GM10847 (cell line): ENCODE results near the gene BSG.

Experiments used
- POLR2A ChIP-seq: IDR thresholded peaks from 2 replicates; pipeline ENCODE4 v1.6.1; 2011; ENCODE audit not compliant: insufficient read length; ENCODE audit errors: extremely low read depth

Gene BSG

DNA sequence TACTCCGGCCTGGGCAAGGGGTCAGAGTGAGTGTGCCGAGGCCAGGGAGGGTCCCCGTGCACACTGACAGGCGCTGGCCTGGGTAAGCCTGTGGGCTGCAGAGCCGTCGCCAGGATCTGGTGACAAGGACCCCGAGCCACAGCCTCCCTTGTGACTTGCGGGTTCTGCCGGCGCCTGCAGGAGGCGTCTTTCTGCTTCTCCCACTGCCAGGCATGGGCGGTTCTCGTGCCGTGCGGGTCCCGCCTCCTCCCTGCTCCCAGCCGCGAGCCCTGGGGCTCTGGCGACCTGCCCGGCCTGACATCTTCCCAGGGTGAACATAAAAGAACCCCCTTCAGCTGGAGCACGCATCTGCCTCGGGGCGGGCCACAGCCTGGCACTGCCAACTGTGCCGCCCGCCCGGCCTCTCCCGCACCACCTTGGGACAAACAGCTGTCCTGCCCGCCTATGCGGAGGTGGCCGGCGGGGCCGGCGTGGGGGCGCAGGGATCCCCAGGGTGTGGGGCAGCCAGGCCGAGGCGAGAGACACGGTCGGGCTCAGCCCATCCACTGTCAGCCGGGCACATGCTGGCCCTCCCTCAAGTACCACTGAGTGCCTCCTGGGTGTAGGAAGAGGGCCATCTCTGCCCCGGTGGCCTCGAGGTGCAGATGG lies 15.8 kb downstream of the BSG start:
- no peak for TF ChIP-seq POLR2A

- TF ChIP-seq POLR2A: no peak
Measured at GRCh38 chr19:588741-589692, 16.6 kb downstream of the BSG start.

GRCh38 chr19:589693-590395 lies 17.4 kb downstream of the BSG start, which contains the start of gene HCN2:
HCN2 (plus strand) TSS chr19:589881; CDS start chr19:589946, 65 bp downstream.
- TF ChIP-seq POLR2A: no peak

DNA sequence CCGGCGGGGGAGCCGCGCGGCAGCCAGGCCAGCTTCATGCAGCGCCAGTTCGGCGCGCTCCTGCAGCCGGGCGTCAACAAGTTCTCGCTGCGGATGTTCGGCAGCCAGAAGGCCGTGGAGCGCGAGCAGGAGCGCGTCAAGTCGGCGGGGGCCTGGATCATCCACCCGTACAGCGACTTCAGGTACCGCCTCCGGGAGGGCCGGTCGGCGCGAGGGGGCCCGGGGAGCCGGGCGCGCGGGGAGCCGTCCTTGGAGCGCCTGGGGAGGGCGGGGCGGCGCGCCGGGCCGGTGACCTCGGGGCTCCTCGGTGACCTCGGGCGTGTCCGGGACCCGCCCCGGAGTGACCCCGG lies 18.0 kb downstream of the BSG start:
- no peak for TF ChIP-seq POLR2A

GRCh38 chr19:590750-591098 lies 18.3 kb downstream of the BSG start:
- no peak for TF ChIP-seq POLR2A

DNA sequence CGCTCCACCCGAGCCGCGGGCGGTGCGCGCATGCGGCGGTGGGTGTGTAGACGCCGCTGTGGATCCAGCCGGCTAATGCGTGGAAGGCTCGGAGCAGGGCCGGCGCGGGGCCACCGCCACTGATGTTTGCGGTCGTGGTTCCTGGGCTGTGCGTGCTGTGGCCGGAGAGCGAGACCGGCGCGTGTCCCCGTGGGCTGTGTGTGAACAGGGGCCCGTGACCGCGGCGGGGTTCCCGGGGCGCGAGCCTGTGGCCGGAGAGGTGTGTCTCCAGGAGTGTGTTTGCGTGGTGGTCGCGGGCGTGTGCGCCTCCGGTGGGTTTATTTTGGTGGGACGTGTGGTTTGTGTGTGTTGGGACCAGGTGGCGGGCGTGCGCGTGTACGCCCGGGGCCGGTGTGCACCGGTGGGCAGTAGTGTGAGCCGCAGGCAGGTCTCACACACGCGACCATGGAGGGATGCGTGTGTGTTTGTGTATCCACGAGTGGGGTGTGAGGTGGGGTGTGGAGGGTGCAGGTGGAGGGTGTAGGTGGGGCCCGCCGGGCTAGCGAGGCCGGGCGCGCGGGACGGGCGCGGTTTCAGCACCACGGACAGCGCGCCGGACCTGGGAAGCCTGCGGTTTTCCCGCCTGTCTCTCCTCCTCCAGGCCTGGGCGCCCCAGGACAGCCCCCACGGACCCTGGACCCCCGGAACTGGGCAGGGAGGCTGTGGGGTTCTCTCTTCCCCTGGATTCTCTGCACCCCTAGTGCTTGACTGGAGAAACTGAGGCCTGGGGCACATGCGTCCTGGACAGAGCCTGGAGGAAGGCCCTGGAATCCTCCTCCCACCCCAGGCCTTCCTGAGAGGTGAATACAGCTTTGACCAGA lies 18.9 kb downstream of the BSG start:
- TF ChIP-seq POLR2A: no peak

- no peak for TF ChIP-seq POLR2A
Measured at GRCh38 chr19:592101-592500, 19.7 kb downstream of the BSG start.

DNA sequence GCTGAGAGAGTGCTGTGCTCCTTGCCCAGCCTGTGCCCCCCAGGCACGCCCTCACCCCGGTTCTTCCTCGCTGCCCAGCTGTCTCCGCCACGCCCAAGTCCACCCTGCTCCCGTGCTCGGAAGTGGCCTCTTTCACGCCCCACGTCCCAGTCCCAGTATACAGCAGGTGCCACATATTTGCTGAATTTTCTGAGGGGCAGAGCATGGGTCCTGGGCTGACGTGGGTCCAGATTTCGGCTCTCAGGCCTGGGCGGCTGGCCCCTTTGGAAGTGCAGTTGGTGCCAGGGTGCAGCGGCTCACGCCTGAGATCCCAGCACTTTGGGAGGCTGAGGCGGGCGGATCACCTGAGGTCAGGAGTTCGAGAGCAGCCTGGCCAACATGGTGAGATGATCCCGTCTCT lies 20.7 kb downstream of the BSG start:
- TF ChIP-seq POLR2A: no peak

GRCh38 chr19:593505-593904 lies 21.1 kb downstream of the BSG start:
- TF ChIP-seq POLR2A: no peak

GRCh38 chr19:594265-594870 lies 22.0 kb downstream of the BSG start:
- TF ChIP-seq POLR2A: no peak

DNA sequence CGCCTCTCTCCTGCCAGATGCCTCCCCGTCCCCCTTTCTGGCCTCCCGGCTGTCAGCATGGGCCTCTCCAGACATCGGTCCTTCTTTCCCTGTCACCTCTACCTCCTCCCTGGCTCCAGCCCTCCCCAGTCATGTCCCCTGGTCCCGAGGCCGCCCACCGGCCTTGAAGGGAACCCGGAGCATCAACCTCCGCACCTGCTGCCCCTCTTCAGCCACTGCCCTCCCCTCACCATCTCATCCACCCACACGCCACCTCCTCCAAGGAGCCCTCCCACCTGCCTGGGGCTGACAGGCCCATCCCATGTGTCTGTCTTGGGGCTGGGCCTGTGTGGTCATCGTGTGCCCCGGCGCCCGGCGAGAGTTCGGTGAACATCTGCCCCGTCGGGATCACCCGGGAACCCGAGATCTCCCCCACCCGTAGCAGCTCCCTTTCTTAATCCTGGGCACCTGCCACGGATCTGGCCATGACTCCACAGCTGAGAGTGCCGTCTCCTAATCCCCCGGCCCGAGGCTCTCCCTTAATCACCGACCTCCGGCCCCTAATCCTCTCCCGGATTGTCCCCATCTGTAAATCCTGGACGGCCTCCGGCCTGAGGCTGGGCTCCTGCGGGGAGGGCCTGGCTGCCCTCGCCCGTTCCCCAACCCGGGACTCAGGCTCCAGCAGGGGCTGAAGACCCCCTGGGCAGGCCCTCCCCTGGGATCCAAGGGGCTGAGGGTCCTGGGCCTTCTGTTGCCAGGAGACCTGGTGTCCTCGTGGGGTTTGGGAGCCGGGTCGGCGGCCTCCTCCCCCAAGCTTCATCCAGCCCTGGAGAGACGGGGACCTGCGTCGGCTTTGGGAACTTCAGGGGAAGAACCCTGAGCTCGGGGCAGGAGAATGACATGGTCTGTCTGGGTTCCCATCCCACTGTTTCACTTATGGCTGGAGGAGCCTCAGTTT lies 23.2 kb downstream of the BSG start:
- no peak for TF ChIP-seq POLR2A

- TF ChIP-seq POLR2A: no peak
Measured at GRCh38 chr19:596263-596655, 23.9 kb downstream of the BSG start.
